HL-60 (cell line): Measurements from ENCODE around the gene PPP1R36.

ENCODE experiments used
- CTCF ChIP-seq: IDR thresholded peaks from one replicate; pipeline ENCODE4 v1.5.1; 2011; ENCODE audit warnings: low read length, control low read depth, inconsistent platforms; ENCODE audit not compliant: insufficient read depth
- GABPA ChIP-seq: IDR thresholded peaks from 2 replicates; pipeline ENCODE4 v1.6.1; 2012; ENCODE audit warnings: low read depth
- POLR2AphosphoS5 ChIP-seq: IDR thresholded peaks from 2 replicates; pipeline ENCODE4 v1.6.1; 2012; ENCODE audit warnings: low read depth
- REST ChIP-seq: IDR thresholded peaks from 2 replicates; pipeline ENCODE4 v1.6.1; 2012; ENCODE audit warnings: low read depth; ENCODE audit not compliant: insufficient replicate concordance

GRCh38 chr14:64513271-64513670 lies 36.5 kb upstream of the PPP1R36 start:
- TF ChIP-seq CTCF (no peak), POLR2AphosphoS5 (no peak), REST (no peak), GABPA (no peak)
